CD14-positive monocyte (primary cell): ENCODE results near the gene ST7. TPM values are rescaled to one million over a fixed set of nuclear protein-coding genes. Genes with fewer than 3 reads are reported as not detected.

ENCODE experiments used
- DNase-seq, 3 donors: peaks; one replicate each; pipeline ENCODE4 v3.0.0-alpha.2; 2011 to 2022
- H2AFZ ChIP-seq: 2 replicates; pipeline ENCODE4 v1.6.0; 2012; ENCODE audit warnings: mild to moderate bottlenecking, low read depth, low read length, inconsistent platforms; ENCODE audit not compliant: insufficient read depth, poor library complexity, severe bottlenecking
- H3K27ac ChIP-seq, 2 donors: 1 replicate in 1 of 2; 2 replicates in 1 of 2; pipeline ENCODE4 v1.5.1; 2012 to 2013; ENCODE audit warnings: low read length in 2 of 2, control low read depth in 1 of 2, inconsistent platforms in 1 of 2, low read depth in 1 of 2, mild to moderate bottlenecking in 1 of 2
- H3K27me3 ChIP-seq, 2 donors: one replicate each; pipeline versions ENCODE4 v1.6.0 to v1.6.1; 2011 to 2013; ENCODE audit warnings: low read length in 2 of 2; ENCODE audit not compliant: control insufficient read depth in 2 of 2, insufficient read depth in 2 of 2
- H3K36me3 ChIP-seq, 2 donors: replicated peaks in 1 of 2; 1 replicate in 1 of 2; 2 replicates in 1 of 2; pipeline versions ENCODE4 v1.5.1 to v1.6.1; 2012 to 2013; ENCODE audit warnings: low read length in 2 of 2, control low read depth in 1 of 2, inconsistent platforms in 1 of 2, mild to moderate bottlenecking in 1 of 2; ENCODE audit not compliant: insufficient read depth in 2 of 2, control insufficient read depth in 1 of 2
- H3K4me1 ChIP-seq, 2 donors: 1 replicate in 1 of 2; 2 replicates in 1 of 2; pipeline versions ENCODE4 v1.5.1 to v1.6.1; 2012 to 2013; ENCODE audit warnings: low read length in 2 of 2, control low read depth in 1 of 2, inconsistent platforms in 1 of 2, mild to moderate bottlenecking in 1 of 2, moderate library complexity in 1 of 2; ENCODE audit not compliant: insufficient read depth in 2 of 2, control insufficient read depth in 1 of 2
- H3K4me2 ChIP-seq: replicated peaks from 2 replicates; pipeline ENCODE3; 2012; ENCODE audit warnings: low read length, moderate library complexity, mild to moderate bottlenecking; ENCODE audit not compliant: poor library complexity, severe bottlenecking; ENCODE audit errors: extremely low read depth
- H3K4me3 ChIP-seq, 3 experiments: fragments of 200-600 bp in 1 of 3; sonication (generic) in 1 of 3; replicated peaks in 1 of 3; 1 replicate in 2 of 3; 2 replicates in 1 of 3; pipeline ENCODE4 v1.5.1; 2011 to 2013; ENCODE audit warnings: low read length in 3 of 3, mild to moderate bottlenecking in 3 of 3, control low read depth in 2 of 3, low read depth in 2 of 3, inconsistent platforms in 1 of 3, moderate library complexity in 1 of 3
- H3K79me2 ChIP-seq: 2 replicates; pipeline ENCODE4 v1.6.0; 2012; ENCODE audit warnings: mild to moderate bottlenecking, control low read depth, inconsistent platforms, low read length, moderate library complexity; ENCODE audit not compliant: insufficient read depth
- H3K9ac ChIP-seq: 2 replicates; pipeline ENCODE4 v1.6.0; 2017; ENCODE audit warnings: low read length, mild to moderate bottlenecking; ENCODE audit not compliant: insufficient read depth, poor library complexity, severe bottlenecking
- H3K9me3 ChIP-seq, 2 donors: replicated peaks in 1 of 2; 1 replicate in 1 of 2; 2 replicates in 1 of 2; pipeline versions ENCODE4 v1.5.1 to v1.6.1; 2012 to 2013; ENCODE audit warnings: low read length in 2 of 2, control low read depth in 1 of 2; ENCODE audit not compliant: control insufficient read depth in 1 of 2, insufficient read depth in 1 of 2
- H4K20me1 ChIP-seq: 2 replicates; pipeline ENCODE4 v1.6.0; 2012; ENCODE audit warnings: mild to moderate bottlenecking, low read length, control low read depth, moderate library complexity; ENCODE audit not compliant: insufficient read depth
- H3K27ac Mint-ChIP-seq, 7 donors: one replicate each; pipeline ENCODE4 v1.8.0; 2020; ENCODE audit warnings: mild to moderate bottlenecking in 7 of 7, mixed read lengths in 7 of 7, moderate library complexity in 6 of 7, inconsistent platforms in 2 of 7
- H3K27me3 Mint-ChIP-seq, 3 donors: one replicate each; pipeline ENCODE4 v1.8.0; 2021 to 2022; ENCODE audit warnings: low read depth in 3 of 3, mild to moderate bottlenecking in 3 of 3, mixed read lengths in 3 of 3, moderate library complexity in 3 of 3, inconsistent platforms in 1 of 3
- H3K36me3 Mint-ChIP-seq, 2 donors: one replicate each; pipeline ENCODE4 v1.8.0; 2020; ENCODE audit warnings: mixed read lengths in 2 of 2, inconsistent platforms in 1 of 2, mild to moderate bottlenecking in 1 of 2
- H3K4me1 Mint-ChIP-seq: one replicate; pipeline ENCODE4 v1.8.0; 2020; ENCODE audit warnings: mild to moderate bottlenecking, mixed read lengths
- H3K4me3 Mint-ChIP-seq, 2 donors: one replicate each; pipeline ENCODE4 v1.8.0; 2020; ENCODE audit warnings: mild to moderate bottlenecking in 2 of 2, mixed read lengths in 2 of 2, moderate library complexity in 1 of 2
- H3K9me3 Mint-ChIP-seq, 7 donors: one replicate each; pipeline ENCODE4 v1.8.0; 2020 to 2022; ENCODE audit warnings: mixed read lengths in 7 of 7, mild to moderate bottlenecking in 6 of 7, moderate library complexity in 6 of 7, inconsistent platforms in 2 of 7
- WGBS: methylation state at CpG from one replicate; pipeline ENCODE4 v1.1.5; 2013; ENCODE audit warnings: missing lambda C conversion rate; ENCODE audit not compliant: insufficient coverage; 5-methylcytosine and 5-hydroxymethylcytosine counted together
- intact Hi-C, 2 donors: fragments of 100-400 bp; cut with micrococcal nuclease; formaldehyde crosslinking; loops; one replicate each; pipeline versions ENCODE4 v1.15.0 to v1.15.1; 2023
- polyA plus RNA-seq, 3 donors: library from polyadenylated mRNA; depleted of rRNA in 1 of 3; unstranded in 2 of 3; stranded (reverse) in 1 of 3; fragments of 300-500 nt in 2 of 3; fragments of >200 nt in 1 of 3; fragmentation: Illumina TruSeq in 2 of 3; gene quantifications; 1 replicate in 2 of 3; 2 replicates in 1 of 3; pipeline ENCODE4 v1.2.3, GENCODE V29; 2012 to 2021
- TF ChIP-seq, protein P1 (sequence below): fragments of 200-600 bp; IDR thresholded peaks from one replicate; pipeline ENCODE4 v1.8.0; 2022; ENCODE audit warnings: antibody characterized with exemption, mild to moderate bottlenecking

ST7 gene
- polyA plus RNA-seq, 3 donors = 3.6 to 5.5 (median 4.1) TPM

DNA sequence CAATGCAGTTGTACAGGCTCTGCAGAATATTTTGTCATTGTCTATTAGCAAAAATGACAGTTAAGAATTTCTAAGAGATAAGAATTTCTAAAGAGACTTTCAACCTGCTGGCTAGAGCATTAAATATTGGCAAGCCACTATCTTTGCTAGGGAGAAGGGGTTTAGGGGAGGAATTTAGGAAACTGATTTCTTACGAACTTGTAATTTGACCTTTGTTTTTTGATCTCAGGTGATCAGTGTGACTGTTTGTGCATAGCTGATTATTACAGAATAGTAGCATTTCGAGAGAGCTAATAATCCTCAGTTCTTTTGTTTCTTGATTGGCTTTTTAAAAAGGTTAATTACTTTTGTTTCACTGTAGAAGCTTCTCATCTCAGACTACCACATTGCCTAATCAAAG is 68.1 kb downstream of the ST7 start:
- H3K9me3 Mint-ChIP-seq = no peaks in the 10 kb centered on the region
- peaks cover 9% of the 10 kb centered on the region for H3K4me1 Mint-ChIP-seq
- no peaks in the 10 kb centered on the region for H3K27me3 Mint-ChIP-seq
- H3K9me3 ChIP-seq = no peaks in the 10 kb centered on the region
- TF ChIP-seq, protein P1, sequence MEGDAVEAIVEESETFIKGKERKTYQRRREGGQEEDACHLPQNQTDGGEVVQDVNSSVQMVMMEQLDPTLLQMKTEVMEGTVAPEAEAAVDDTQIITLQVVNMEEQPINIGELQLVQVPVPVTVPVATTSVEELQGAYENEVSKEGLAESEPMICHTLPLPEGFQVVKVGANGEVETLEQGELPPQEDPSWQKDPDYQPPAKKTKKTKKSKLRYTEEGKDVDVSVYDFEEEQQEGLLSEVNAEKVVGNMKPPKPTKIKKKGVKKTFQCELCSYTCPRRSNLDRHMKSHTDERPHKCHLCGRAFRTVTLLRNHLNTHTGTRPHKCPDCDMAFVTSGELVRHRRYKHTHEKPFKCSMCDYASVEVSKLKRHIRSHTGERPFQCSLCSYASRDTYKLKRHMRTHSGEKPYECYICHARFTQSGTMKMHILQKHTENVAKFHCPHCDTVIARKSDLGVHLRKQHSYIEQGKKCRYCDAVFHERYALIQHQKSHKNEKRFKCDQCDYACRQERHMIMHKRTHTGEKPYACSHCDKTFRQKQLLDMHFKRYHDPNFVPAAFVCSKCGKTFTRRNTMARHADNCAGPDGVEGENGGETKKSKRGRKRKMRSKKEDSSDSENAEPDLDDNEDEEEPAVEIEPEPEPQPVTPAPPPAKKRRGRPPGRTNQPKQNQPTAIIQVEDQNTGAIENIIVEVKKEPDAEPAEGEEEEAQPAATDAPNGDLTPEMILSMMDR = no peak
- no peaks in the 10 kb centered on the region for H3K4me1 ChIP-seq
- H3K36me3 Mint-ChIP-seq = no peaks in the 10 kb centered on the region
- no peaks in the 10 kb centered on the region for H3K79me2 ChIP-seq
- no peak overlapping the region for H3K9ac ChIP-seq
- H3K4me3 Mint-ChIP-seq = no peak overlapping the region
- H3K36me3 ChIP-seq = no peaks in the 10 kb centered on the region
- H2AFZ ChIP-seq = no peak overlapping the region
- no peak for DNase-seq
- H3K4me2 ChIP-seq = no peak overlapping the region
- 100% methylated on average over 1 of the region's 2 CpGs for WGBS
- intact Hi-C loops = no loop called here
- H3K27ac Mint-ChIP-seq = no peak overlapping the region
- no peak overlapping the region for H3K4me3 ChIP-seq
- H3K27me3 ChIP-seq = no peaks in the 10 kb centered on the region
- no peak overlapping the region for H3K27ac ChIP-seq
- no peaks in the 10 kb centered on the region for H4K20me1 ChIP-seq

DNA sequence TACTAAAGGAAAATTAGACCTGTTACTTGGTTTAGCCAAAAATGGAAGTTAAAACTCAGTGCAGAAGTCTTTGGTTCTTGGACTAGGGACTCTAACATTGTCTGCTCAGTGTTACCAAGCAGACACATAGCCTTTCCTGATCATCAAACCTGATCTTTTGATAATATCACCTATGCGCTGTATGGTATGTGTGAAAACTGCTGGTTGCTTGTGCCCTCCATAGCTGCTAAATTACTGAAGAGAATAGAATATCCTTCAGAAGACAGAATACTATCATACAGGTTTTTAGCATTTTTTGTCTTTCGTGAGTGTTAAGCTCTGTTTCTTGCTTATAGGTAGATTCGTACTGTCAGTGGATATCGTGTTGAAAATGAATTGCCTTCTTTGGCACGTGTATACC is 68.7 kb downstream of the ST7 start:
- Histone ChIP-seq H4K20me1 (no peaks in the 10 kb centered on the region), H3K79me2 (no peaks in the 10 kb centered on the region)

More for the DNA sequence above, 68.7 kb downstream of the ST7 start:
- intact Hi-C loops = no loop called here
- Mint-ChIP-seq H3K27me3 (no peaks in the 10 kb centered on the region), H3K4me3 (no peak overlapping the region), H3K27ac (no peak overlapping the region), H3K4me1 (peaks cover 9% of the 10 kb centered on the region), H3K9me3 (peaks cover 0 to 2% (median 0%) of the 10 kb centered on the region in 7 donors), H3K36me3 (peaks cover 0 to 2% of the 10 kb centered on the region in 2 donors)
- no peak overlapping the region for H3K9ac ChIP-seq
- H3K4me1 ChIP-seq = no peaks in the 10 kb centered on the region
- H3K4me3 ChIP-seq = no peak overlapping the region
- TF ChIP-seq, protein P1 = no peak
- no CpG with 5 or more reads among the region's 5 CpGs for WGBS
- H3K36me3 ChIP-seq = no peaks in the 10 kb centered on the region
- no peak overlapping the region for H3K27ac ChIP-seq
- H3K27me3 ChIP-seq = no peaks in the 10 kb centered on the region
- DNase-seq = no peak
- no peak overlapping the region for H2AFZ ChIP-seq
- no peaks in the 10 kb centered on the region for H3K9me3 ChIP-seq
- no peak overlapping the region for H3K4me2 ChIP-seq
